ENCODE measurements around the gene LRRFIP1.
"Not testable (repeated sequence)": the region's sequence is repeated elsewhere in the genome, so short reads cannot be mapped to it uniquely, and the experiment has no call there.

LRRFIP1 gene

GRCh38 chr2:237682151-237682550 lies 54.8 kb downstream of the LRRFIP1 start:
- Histone ChIP-seq H3K79me2 (peaks cover 63% of the 10 kb centered on the region), H3K4me2 (ENCODE audit: low read length) (no peak overlapping the region), H3K4me1 (no peaks in the 10 kb centered on the region), H3K27ac (no peak overlapping the region), H3K36me3 (ENCODE audit: control insufficient read depth, insufficient read depth, low read length) (no peaks in the 10 kb centered on the region), H3K4me3 (ENCODE audit: low read depth, low read length) (no peak overlapping the region), H3K9me3 (ENCODE audit: control insufficient read depth, low read length) (no peaks in the 10 kb centered on the region), H2AFZ (no peak overlapping the region), H3K9ac (no peak overlapping the region), H3K27me3 (ENCODE audit: control insufficient read depth, insufficient read depth, low read length) (no peaks in the 10 kb centered on the region)
- TF ChIP-seq CTCF (IDR thresholded peaks at IDR 0.05): no peak

- Histone ChIP-seq H3K36me3 (ENCODE audit: control insufficient read depth, insufficient read depth, low read length) (no peaks in the 10 kb centered on the region), H3K27ac (no peak overlapping the region), H2AFZ (no peak overlapping the region), H3K4me3 (ENCODE audit: low read depth, low read length) (no peak overlapping the region), H3K9ac (no peak overlapping the region), H3K27me3 (ENCODE audit: control insufficient read depth, insufficient read depth, low read length) (no peaks in the 10 kb centered on the region), H3K4me1 (no peaks in the 10 kb centered on the region), H3K9me3 (ENCODE audit: control insufficient read depth, low read length) (no peaks in the 10 kb centered on the region), H3K4me2 (ENCODE audit: low read length) (no peak overlapping the region), H3K79me2 (peaks cover 54% of the 10 kb centered on the region)
- no peak for TF ChIP-seq CTCF (IDR thresholded peaks at IDR 0.05)
Observed at GRCh38 chr2:237682856-237683670, 55.7 kb downstream of the LRRFIP1 start.

- Histone ChIP-seq H3K4me3 (ENCODE audit: low read depth, low read length) (no peak overlapping the region), H3K27me3 (ENCODE audit: control insufficient read depth, insufficient read depth, low read length) (no peaks in the 10 kb centered on the region), H3K4me1 (peaks cover 10% of the 10 kb centered on the region), H3K9ac (no peak overlapping the region), H3K79me2 (peaks cover 39% of the 10 kb centered on the region), H3K36me3 (ENCODE audit: control insufficient read depth, insufficient read depth, low read length) (no peaks in the 10 kb centered on the region), H3K27ac (no peak overlapping the region), H3K4me2 (ENCODE audit: low read length) (no peak overlapping the region), H2AFZ (no peak overlapping the region), H3K9me3 (ENCODE audit: control insufficient read depth, low read length) (no peaks in the 10 kb centered on the region)
- peak; percentile 18 for TF ChIP-seq CTCF (IDR thresholded peaks at IDR 0.05)
Observed at GRCh38 chr2:237685408-237685807, 58.0 kb downstream of the LRRFIP1 start.

- Histone ChIP-seq H3K79me2 (peaks cover 31% of the 10 kb centered on the region), H3K27ac (no peak overlapping the region), H3K9me3 (ENCODE audit: control insufficient read depth, low read length) (no peaks in the 10 kb centered on the region), H3K9ac (no peak overlapping the region), H3K27me3 (ENCODE audit: control insufficient read depth, insufficient read depth, low read length) (no peaks in the 10 kb centered on the region), H3K36me3 (ENCODE audit: control insufficient read depth, insufficient read depth, low read length) (no peaks in the 10 kb centered on the region), H3K4me1 (peaks cover 14% of the 10 kb centered on the region), H3K4me2 (ENCODE audit: low read length) (no peak overlapping the region), H3K4me3 (ENCODE audit: low read depth, low read length) (no peak overlapping the region), H2AFZ (no peak overlapping the region)
- TF ChIP-seq CTCF (IDR thresholded peaks at IDR 0.05): no peak
Observed at GRCh38 chr2:237686659-237687136, 59.3 kb downstream of the LRRFIP1 start.

GRCh38 chr2:237688081-237688480 lies 60.7 kb downstream of the LRRFIP1 start:
- Histone ChIP-seq H3K27me3 (ENCODE audit: control insufficient read depth, insufficient read depth, low read length) (no peaks in the 10 kb centered on the region), H3K4me1 (peaks cover 18% of the 10 kb centered on the region), H3K36me3 (ENCODE audit: control insufficient read depth, insufficient read depth, low read length) (no peaks in the 10 kb centered on the region), H3K9ac (no peak overlapping the region), H2AFZ (no peak overlapping the region), H3K4me3 (ENCODE audit: low read depth, low read length) (no peak overlapping the region), H3K9me3 (ENCODE audit: control insufficient read depth, low read length) (no peaks in the 10 kb centered on the region), H3K79me2 (peaks cover 28% of the 10 kb centered on the region), H3K27ac (peak overlapping the region; percentile 39), H3K4me2 (ENCODE audit: low read length) (no peak overlapping the region)
- no peak for TF ChIP-seq CTCF (IDR thresholded peaks at IDR 0.05)

- H2AFZ ChIP-seq; H3K4me3 ChIP-seq (ENCODE audit: low read depth, low read length); H3K27me3 ChIP-seq (ENCODE audit: control insufficient read depth, insufficient read depth, low read length); H3K9me3 ChIP-seq (ENCODE audit: control insufficient read depth, low read length); H3K27ac ChIP-seq; H3K9ac ChIP-seq; H3K36me3 ChIP-seq (ENCODE audit: control insufficient read depth, insufficient read depth, low read length); H3K4me2 ChIP-seq (ENCODE audit: low read length): not testable (repeated sequence)
- Histone ChIP-seq H3K79me2 (peaks cover 29% of the 10 kb centered on the region), H3K4me1 (peaks cover 22% of the 10 kb centered on the region)
Observed at GRCh38 chr2:237688541-237688940, 61.2 kb downstream of the LRRFIP1 start.

Measured in parathyroid adenoma (tissue), 2 donors.